Epithelial cell of proximal tubule (primary cell): Measurements from ENCODE around the gene ERCC6L2. TPM values are rescaled to one million over a fixed set of nuclear protein-coding genes. Genes with fewer than 3 reads are reported as not detected.

Source experiments
- DNase-seq: peaks from one replicate; pipeline ENCODE4 v3.0.0-alpha.2; 2011; ENCODE audit warnings: low read depth
- H3K4me3 ChIP-seq: 2 replicates; pipeline ENCODE4 v1.5.1; 2011; ENCODE audit warnings: low read depth, mild to moderate bottlenecking, low read length
- CTCF ChIP-seq: conservative IDR thresholded peaks from 2 replicates; pipeline ENCODE4 v1.5.1; 2012; ENCODE audit warnings: low read depth, mild to moderate bottlenecking, low read length
- total RNA-seq: library from RNA; depleted of rRNA; stranded (reverse); fragments of >200 nt; gene quantifications from 2 replicates; pipeline ENCODE4 v1.2.3, GENCODE V29; 2015

Gene ERCC6L2
- total RNA-seq, 1 donor from 2014 or later = 60.0 TPM

- no peak for DNase-seq
- no peak overlapping the region for H3K4me3 ChIP-seq
- TF ChIP-seq CTCF = no peak
Measured at GRCh38 chr9:95970317-95970716, 94.8 kb downstream of the ERCC6L2 start.

GRCh38 chr9:95971815-95972214 is 96.3 kb downstream of the ERCC6L2 start:
- no peak for TF ChIP-seq CTCF
- no peak for DNase-seq
- no peak overlapping the region for H3K4me3 ChIP-seq

GRCh38 chr9:95974389-95974788 is 98.9 kb downstream of the ERCC6L2 start:
- TF ChIP-seq CTCF = no peak
- H3K4me3 ChIP-seq = no peak overlapping the region
- DNase-seq = no peak

GRCh38 chr9:95977371-95977770 is 101.9 kb downstream of the ERCC6L2 start:
- no peak for TF ChIP-seq CTCF
- DNase-seq = no peak
- H3K4me3 ChIP-seq = no peak overlapping the region

- DNase-seq = no peak
- H3K4me3 ChIP-seq = no peak overlapping the region
- no peak for TF ChIP-seq CTCF
Measured at GRCh38 chr9:95978106-95978505, 102.6 kb downstream of the ERCC6L2 start.

GRCh38 chr9:95979446-95979845 is 104.0 kb downstream of the ERCC6L2 start:
- H3K4me3 ChIP-seq = no peak overlapping the region
- TF ChIP-seq CTCF = no peak
- no peak for DNase-seq

GRCh38 chr9:95980262-95981125 is 105.0 kb downstream of the ERCC6L2 start:
- no peak for TF ChIP-seq CTCF
- no peak overlapping the region for H3K4me3 ChIP-seq
- DNase-seq = no peak
